Endothelial cell (in vitro differentiated cells): Measurements from ENCODE around the gene METAP1D. TPM values are rescaled to one million over a fixed set of nuclear protein-coding genes. Genes with fewer than 3 reads are reported as not detected.

Experiments
- DNase-seq: peaks from one replicate; pipeline ENCODE4 v3.0.0; 2021; ENCODE audit warnings: low spot score
- H3K27ac Mint-ChIP-seq: one replicate; pipeline ENCODE4 v1.8.0; 2021; ENCODE audit warnings: mixed read lengths, inconsistent platforms; ENCODE audit not compliant: unreplicated experiment
- H3K27me3 Mint-ChIP-seq: one replicate; pipeline ENCODE4 v1.8.0; 2021; ENCODE audit warnings: mild to moderate bottlenecking, moderate library complexity, mixed read lengths, inconsistent platforms; ENCODE audit not compliant: unreplicated experiment
- H3K36me3 Mint-ChIP-seq: one replicate; pipeline ENCODE4 v1.8.0; 2021; ENCODE audit warnings: mild to moderate bottlenecking, low read depth, mixed read lengths, inconsistent platforms; ENCODE audit not compliant: unreplicated experiment
- H3K4me1 Mint-ChIP-seq: one replicate; pipeline ENCODE4 v1.8.0; 2021; ENCODE audit warnings: mild to moderate bottlenecking, mixed read lengths, inconsistent platforms; ENCODE audit not compliant: unreplicated experiment
- H3K4me3 Mint-ChIP-seq: one replicate; pipeline ENCODE4 v1.8.0; 2021; ENCODE audit warnings: mild to moderate bottlenecking, mixed read lengths, inconsistent platforms; ENCODE audit not compliant: unreplicated experiment
- H3K9me3 Mint-ChIP-seq: one replicate; pipeline ENCODE4 v1.8.0; 2021; ENCODE audit warnings: mixed read lengths, inconsistent platforms; ENCODE audit not compliant: unreplicated experiment
- total RNA-seq: library from RNA; stranded (reverse); fragmentation: NEBNext Ultra II Directional; extraction: Animal tissue kit (Norgen Biotek cat#: 25700); gene quantifications from one replicate; pipeline ENCODE4 v1.2.1, GENCODE V29; 2021; ENCODE audit not compliant: unreplicated experiment
- TF ChIP-seq, protein P1 (sequence below): fragments of 200-600 bp; sonication (generic); IDR thresholded peaks from one replicate; pipeline ENCODE4 v1.5.0; 2021; ENCODE audit warnings: antibody characterized with exemption; ENCODE audit not compliant: unreplicated experiment

The METAP1D gene
- total RNA-seq, 1 donor from 2014 or later, result 3.6 TPM

DNA sequence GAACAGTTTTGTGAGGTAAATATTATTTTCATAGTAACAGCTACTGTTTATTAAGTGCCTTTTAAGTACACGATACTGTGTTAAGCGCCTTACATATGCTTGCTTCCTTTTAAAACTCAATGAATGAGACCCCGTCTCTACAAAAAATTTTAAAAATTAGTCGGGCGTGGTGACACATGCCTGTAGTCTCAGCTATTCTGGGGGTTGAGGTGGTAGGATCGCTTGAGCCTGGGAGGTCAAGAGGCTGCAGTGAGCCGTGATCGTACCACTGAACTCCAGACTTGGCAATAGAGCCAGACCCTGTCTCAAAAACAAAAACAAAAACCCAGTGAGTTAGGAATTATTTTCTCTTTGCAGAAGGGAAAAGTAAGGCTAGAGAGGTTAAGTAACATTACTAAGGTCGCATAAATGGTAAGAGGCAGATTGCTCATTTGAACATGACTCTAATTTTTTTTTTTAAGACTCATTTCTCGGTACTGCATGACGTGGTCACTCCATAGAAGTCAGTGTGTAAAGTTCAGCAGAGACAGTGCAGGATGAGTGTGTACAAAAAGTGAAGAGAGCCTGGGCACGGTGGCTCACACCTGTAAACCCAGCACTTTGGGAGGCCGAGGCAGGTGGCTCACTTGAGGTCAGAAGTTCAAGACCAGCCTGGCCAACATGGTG is 1.1 kb downstream of the METAP1D start:
- no peak for DNase-seq
- H3K4me3 Mint-ChIP-seq, result no peak overlapping the region
- H3K9me3 Mint-ChIP-seq, result no peaks in the 10 kb centered on the region
- no peaks in the 10 kb centered on the region for H3K27me3 Mint-ChIP-seq
- H3K4me1 Mint-ChIP-seq, result peaks cover 6% of the 10 kb centered on the region
- H3K27ac Mint-ChIP-seq, result no peak overlapping the region
- no peaks in the 10 kb centered on the region for H3K36me3 Mint-ChIP-seq
- TF ChIP-seq, protein P1, sequence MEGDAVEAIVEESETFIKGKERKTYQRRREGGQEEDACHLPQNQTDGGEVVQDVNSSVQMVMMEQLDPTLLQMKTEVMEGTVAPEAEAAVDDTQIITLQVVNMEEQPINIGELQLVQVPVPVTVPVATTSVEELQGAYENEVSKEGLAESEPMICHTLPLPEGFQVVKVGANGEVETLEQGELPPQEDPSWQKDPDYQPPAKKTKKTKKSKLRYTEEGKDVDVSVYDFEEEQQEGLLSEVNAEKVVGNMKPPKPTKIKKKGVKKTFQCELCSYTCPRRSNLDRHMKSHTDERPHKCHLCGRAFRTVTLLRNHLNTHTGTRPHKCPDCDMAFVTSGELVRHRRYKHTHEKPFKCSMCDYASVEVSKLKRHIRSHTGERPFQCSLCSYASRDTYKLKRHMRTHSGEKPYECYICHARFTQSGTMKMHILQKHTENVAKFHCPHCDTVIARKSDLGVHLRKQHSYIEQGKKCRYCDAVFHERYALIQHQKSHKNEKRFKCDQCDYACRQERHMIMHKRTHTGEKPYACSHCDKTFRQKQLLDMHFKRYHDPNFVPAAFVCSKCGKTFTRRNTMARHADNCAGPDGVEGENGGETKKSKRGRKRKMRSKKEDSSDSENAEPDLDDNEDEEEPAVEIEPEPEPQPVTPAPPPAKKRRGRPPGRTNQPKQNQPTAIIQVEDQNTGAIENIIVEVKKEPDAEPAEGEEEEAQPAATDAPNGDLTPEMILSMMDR, result no peak

DNA sequence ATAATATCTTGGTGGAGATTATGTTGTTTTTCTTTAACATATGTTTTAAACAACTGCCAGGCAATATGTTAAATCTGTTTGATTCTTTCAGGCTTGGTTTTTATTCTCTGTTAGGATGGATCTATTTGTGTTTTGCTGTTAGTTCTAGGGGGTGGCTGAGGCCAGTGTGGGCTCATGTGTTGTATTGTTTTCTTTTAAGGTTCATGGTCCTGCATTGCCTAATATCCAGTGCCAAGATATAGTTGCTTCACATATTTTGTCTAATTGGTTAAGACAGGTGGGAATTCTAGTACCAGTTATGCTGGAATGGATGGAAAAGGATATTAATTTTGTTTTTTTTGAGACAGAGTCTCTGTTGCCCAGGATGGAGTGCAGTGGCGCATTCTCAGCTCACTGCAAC is 7.6 kb downstream of the METAP1D start:
- peaks cover 1% of the 10 kb centered on the region for H3K27me3 Mint-ChIP-seq
- H3K4me3 Mint-ChIP-seq, result no peak overlapping the region
- H3K27ac Mint-ChIP-seq, result no peak overlapping the region
- H3K9me3 Mint-ChIP-seq, result no peaks in the 10 kb centered on the region
- no peaks in the 10 kb centered on the region for H3K36me3 Mint-ChIP-seq
- no peak for DNase-seq
- H3K4me1 Mint-ChIP-seq, result no peaks in the 10 kb centered on the region
- TF ChIP-seq, protein P1, result no peak

DNA sequence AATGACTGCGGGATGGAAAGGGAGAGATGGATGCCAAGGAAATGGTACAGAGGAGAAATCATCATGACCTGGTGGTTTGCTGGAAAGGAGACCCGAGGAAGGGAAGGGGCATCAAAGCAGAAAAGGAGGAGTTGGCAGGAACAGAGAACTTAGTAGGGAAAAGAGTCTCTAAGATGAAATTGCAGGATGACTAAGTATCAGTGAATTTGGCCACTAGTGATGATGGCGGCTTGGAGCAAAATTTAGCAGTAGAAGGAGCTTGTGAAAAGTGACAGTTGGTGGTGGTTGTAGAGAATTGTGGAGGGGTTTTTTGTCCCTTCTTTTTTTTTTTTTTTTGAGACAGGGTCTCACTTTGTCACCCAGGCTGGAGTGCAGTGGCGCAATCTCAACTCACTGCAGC is 10.1 kb downstream of the METAP1D start:
- Mint-ChIP-seq H3K4me3 (no peak overlapping the region), H3K27ac (no peak overlapping the region), H3K27me3 (peaks cover 2% of the 10 kb centered on the region)

DNA sequence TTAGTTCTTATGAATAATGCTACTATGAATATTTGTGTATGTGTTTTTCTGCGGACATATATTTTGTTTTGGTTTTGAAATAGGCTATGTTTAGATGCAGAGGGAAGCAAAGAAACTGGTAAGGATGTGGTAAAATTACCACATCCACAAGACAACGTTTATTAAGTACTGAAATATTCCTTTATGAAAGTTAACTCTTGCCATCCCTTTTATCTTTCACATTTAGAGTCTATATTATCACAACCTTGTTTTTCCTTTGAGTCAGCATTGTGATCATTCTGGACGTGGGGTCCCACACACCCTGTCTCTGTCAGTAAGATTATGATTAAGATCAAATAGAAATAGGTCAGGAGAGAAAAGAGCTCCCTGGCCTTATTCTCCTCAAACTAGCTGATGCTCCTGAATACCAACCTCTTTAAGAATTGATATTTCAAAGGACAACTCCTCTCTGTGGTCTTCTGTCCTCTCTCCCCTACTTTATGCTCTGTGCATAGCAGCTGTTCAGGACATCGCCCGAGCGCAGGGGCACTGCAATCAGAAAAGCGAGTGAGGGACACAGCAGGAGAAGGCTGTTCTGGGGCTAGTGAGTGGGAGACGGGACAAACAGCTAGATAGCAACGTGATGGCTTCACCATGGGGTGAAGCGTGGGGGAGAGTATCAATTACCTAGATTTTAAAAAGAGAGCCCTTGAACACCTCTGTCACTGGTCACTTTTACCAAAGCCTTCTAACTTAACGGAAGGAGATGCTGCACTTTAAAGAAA is 12.2 kb downstream of the METAP1D start:
- TF ChIP-seq, protein P1, result no peak
- no peak overlapping the region for H3K27ac Mint-ChIP-seq
- H3K36me3 Mint-ChIP-seq, result no peaks in the 10 kb centered on the region
- DNase-seq, result no peak
- H3K4me3 Mint-ChIP-seq, result no peak overlapping the region
- peaks cover 2% of the 10 kb centered on the region for H3K27me3 Mint-ChIP-seq
- no peaks in the 10 kb centered on the region for H3K9me3 Mint-ChIP-seq
- H3K4me1 Mint-ChIP-seq, result peaks cover 2% of the 10 kb centered on the region

More for the DNA sequence above, 10.1 kb downstream of the METAP1D start:
- no peak for DNase-seq
- TF ChIP-seq, protein P1, result no peak
- Mint-ChIP-seq H3K36me3 (no peaks in the 10 kb centered on the region), H3K9me3 (no peaks in the 10 kb centered on the region), H3K4me1 (peaks cover 2% of the 10 kb centered on the region)
